OCI-LY3 (cell line): ENCODE results near the gene MPIG6B.
"Not testable (repeated sequence)": the region's sequence is repeated elsewhere in the genome, so short reads cannot be mapped to it uniquely, and the experiment has no call there.

Experiments used
- H2AFZ ChIP-seq: fragments of 200-600, 300-600 bp; shearing (Covaris generic); 2 replicates; pipeline ENCODE4 v1.6.0; 2014; ENCODE audit warnings: antibody characterized with exemption, low read depth, low read length
- H3K27ac ChIP-seq: fragments of 200-600, 300-600 bp; sonication (generic); 2 replicates; pipeline ENCODE4 v1.5.1; 2014; ENCODE audit warnings: mild to moderate bottlenecking, low read length, moderate library complexity, mixed read lengths
- H3K27me3 ChIP-seq: fragments of 200-600, 300-600 bp; sonication (generic); 2 replicates; pipeline ENCODE4 v1.6.1; 2014; ENCODE audit warnings: low read depth, low read length, mixed read lengths
- H3K36me3 ChIP-seq: fragments of 200-600, 300-600 bp; sonication (generic); replicated peaks from 2 replicates; pipeline ENCODE3; 2014; ENCODE audit warnings: low read depth, low read length, mixed read lengths
- H3K4me1 ChIP-seq: fragments of 300-600, 200-600 bp; sonication (generic); 2 replicates; pipeline ENCODE4 v1.6.1; 2014; ENCODE audit warnings: low read length, mixed read lengths
- H3K4me2 ChIP-seq: fragments of 200-600, 300-600 bp; sonication (generic); 2 replicates; pipeline ENCODE4 v1.6.1; 2014; ENCODE audit warnings: low read length, mixed read lengths
- H3K4me3 ChIP-seq: fragments of 300-600, 200-600 bp; sonication (generic); 2 replicates; pipeline ENCODE4 v1.5.1; 2014; ENCODE audit warnings: antibody characterized with exemption, mild to moderate bottlenecking, low read length, moderate library complexity
- H3K79me2 ChIP-seq: fragments of 300-600, 200-600 bp; shearing (Covaris generic); 2 replicates; pipeline ENCODE4 v1.6.1; 2014; ENCODE audit warnings: mild to moderate bottlenecking, low read length, mixed read lengths
- H3K9ac ChIP-seq: fragments of 300-600, 200-600 bp; shearing (Covaris generic); 2 replicates; pipeline ENCODE4 v1.6.0; 2014; ENCODE audit warnings: mild to moderate bottlenecking, low read length, moderate library complexity
- H3K9me3 ChIP-seq: fragments of 200-600, 300-600 bp; shearing (Covaris generic); 2 replicates; pipeline ENCODE4 v1.6.1; 2014; ENCODE audit warnings: low read length, mixed read lengths; ENCODE audit not compliant: insufficient read depth
- H4K20me1 ChIP-seq: fragments of 200-600, 300-600 bp; sonication (generic); 2 replicates; pipeline ENCODE4 v1.6.1; 2016; ENCODE audit warnings: low read length, mixed read lengths; ENCODE audit not compliant: insufficient read depth
- EZH2phosphoT487 ChIP-seq: fragments of 200-600 bp; shearing (Covaris generic); IDR thresholded peaks from 2 replicates; pipeline ENCODE4 v1.6.1; 2018; ENCODE audit warnings: antibody characterized with exemption, mixed run types, low read depth
- TF ChIP-seq, protein P1 (sequence below): fragments of 200-600, 300-600 bp; sonication (generic); IDR thresholded peaks from 2 replicates; pipeline ENCODE4 v1.5.1; 2014; ENCODE audit warnings: antibody characterized with exemption, low read length, low read depth

The MPIG6B gene

DNA sequence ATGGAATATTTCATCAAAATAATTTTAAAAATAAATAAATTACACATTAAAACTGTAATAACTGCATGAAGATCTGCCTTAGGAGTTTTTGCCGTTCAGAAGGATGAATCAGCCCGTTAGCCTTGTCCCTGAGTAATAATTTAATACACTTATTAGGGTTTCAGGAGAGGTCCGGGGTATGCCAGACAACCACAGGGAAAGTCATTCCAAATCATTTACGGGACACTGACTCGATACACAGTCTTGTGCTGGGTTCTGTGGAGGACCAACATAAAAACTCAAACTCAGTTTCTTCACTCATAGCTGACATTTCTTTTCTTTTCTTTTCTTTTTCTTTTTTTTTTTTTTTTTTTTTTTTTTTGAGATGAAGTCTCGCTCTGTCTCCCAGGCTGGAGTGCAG, 17.2 kb upstream of the MPIG6B start:
- H3K4me2 ChIP-seq, result no peak overlapping the region
- H3K4me1 ChIP-seq, result peaks cover 18% of the 10 kb centered on the region
- TF ChIP-seq EZH2phosphoT487, result no peak
- TF ChIP-seq, protein P1, sequence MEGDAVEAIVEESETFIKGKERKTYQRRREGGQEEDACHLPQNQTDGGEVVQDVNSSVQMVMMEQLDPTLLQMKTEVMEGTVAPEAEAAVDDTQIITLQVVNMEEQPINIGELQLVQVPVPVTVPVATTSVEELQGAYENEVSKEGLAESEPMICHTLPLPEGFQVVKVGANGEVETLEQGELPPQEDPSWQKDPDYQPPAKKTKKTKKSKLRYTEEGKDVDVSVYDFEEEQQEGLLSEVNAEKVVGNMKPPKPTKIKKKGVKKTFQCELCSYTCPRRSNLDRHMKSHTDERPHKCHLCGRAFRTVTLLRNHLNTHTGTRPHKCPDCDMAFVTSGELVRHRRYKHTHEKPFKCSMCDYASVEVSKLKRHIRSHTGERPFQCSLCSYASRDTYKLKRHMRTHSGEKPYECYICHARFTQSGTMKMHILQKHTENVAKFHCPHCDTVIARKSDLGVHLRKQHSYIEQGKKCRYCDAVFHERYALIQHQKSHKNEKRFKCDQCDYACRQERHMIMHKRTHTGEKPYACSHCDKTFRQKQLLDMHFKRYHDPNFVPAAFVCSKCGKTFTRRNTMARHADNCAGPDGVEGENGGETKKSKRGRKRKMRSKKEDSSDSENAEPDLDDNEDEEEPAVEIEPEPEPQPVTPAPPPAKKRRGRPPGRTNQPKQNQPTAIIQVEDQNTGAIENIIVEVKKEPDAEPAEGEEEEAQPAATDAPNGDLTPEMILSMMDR, result no peak

DNA sequence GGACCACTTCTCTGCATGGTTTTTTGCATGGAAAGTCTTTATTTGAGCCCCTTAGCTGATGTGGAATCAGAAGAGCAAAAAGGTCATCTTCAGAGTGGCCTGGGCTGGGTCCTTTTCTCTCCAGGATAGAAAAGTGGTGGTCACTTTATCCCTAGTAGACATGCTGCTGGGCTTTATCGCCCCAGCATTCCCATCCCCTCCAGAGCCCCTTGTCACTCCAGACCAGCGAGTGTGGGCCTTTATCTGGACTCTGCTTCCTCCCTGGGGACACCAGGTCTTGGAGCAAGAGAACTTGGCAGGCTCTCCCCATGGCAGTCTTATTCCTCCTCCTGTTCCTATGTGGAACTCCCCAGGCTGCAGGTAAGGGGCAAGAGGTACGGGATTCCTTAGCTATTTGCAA, 16.6 kb upstream of the MPIG6B start, which contains the start of gene LY6G6F:
LY6G6F (plus strand) TSS at position 268 of the 400 bp plus-strand sequence; CDS start at position 309, 41 bp downstream.
- Histone ChIP-seq H3K27ac (no peak within 1 kb of the TSS), H3K9me3 (no peaks in the 10 kb centered on the region), H4K20me1 (no peaks in the 10 kb centered on the region), H3K4me3 (no peak within 1 kb of the TSS), H3K4me2 (no peak within 1 kb of the TSS), H3K4me1 (peaks cover 17% of the 10 kb centered on the region), H3K79me2 (peaks cover 14% of the 10 kb centered on the region), H2AFZ (no peak within 1 kb of the TSS), H3K27me3 (no peaks in the 10 kb centered on the region), H3K9ac (no peak within 1 kb of the TSS), H3K36me3 (no peaks in the 10 kb centered on the region)
- TF ChIP-seq, protein P1, result no peak
- no peak for TF ChIP-seq EZH2phosphoT487

More for the DNA sequence above, 17.2 kb upstream of the MPIG6B start:
- H3K9ac ChIP-seq, result no peak overlapping the region
- peaks cover 18% of the 10 kb centered on the region for H3K79me2 ChIP-seq
- no peaks in the 10 kb centered on the region for H3K27me3 ChIP-seq
- H3K4me3 ChIP-seq, result no peak overlapping the region
- H3K36me3 ChIP-seq, result no peaks in the 10 kb centered on the region
- H4K20me1 ChIP-seq, result no peaks in the 10 kb centered on the region
- no peak overlapping the region for H2AFZ ChIP-seq
- H3K27ac ChIP-seq, result no peak overlapping the region
- H3K9me3 ChIP-seq, result no peaks in the 10 kb centered on the region

DNA sequence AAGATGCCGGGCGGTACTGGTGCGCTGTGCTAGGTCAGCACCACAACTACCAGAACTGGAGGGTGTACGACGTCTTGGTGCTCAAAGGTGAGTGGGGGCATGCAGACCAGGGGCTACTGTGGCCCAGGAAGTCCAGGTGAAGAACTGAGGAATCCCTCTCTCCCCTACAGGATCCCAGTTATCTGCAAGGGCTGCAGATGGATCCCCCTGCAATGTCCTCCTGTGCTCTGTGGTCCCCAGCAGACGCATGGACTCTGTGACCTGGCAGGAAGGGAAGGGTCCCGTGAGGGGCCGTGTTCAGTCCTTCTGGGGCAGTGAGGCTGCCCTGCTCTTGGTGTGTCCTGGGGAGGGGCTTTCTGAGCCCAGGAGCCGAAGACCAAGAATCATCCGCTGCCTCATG, 15.5 kb upstream of the MPIG6B start:
- no peak overlapping the region for H3K4me3 ChIP-seq
- no peak for TF ChIP-seq EZH2phosphoT487
- TF ChIP-seq, protein P1, result no peak
- no peaks in the 10 kb centered on the region for H4K20me1 ChIP-seq
- no peaks in the 10 kb centered on the region for H3K9me3 ChIP-seq
- H2AFZ ChIP-seq, result no peak overlapping the region
- H3K9ac ChIP-seq, result no peak overlapping the region
- no peak overlapping the region for H3K4me2 ChIP-seq
- peaks cover 9% of the 10 kb centered on the region for H3K4me1 ChIP-seq
- H3K36me3 ChIP-seq, result no peaks in the 10 kb centered on the region
- H3K27me3 ChIP-seq, result no peaks in the 10 kb centered on the region
- H3K27ac ChIP-seq, result no peak overlapping the region
- H3K79me2 ChIP-seq, result peaks cover 3% of the 10 kb centered on the region; the same call in 1 of the 2 replicates

DNA sequence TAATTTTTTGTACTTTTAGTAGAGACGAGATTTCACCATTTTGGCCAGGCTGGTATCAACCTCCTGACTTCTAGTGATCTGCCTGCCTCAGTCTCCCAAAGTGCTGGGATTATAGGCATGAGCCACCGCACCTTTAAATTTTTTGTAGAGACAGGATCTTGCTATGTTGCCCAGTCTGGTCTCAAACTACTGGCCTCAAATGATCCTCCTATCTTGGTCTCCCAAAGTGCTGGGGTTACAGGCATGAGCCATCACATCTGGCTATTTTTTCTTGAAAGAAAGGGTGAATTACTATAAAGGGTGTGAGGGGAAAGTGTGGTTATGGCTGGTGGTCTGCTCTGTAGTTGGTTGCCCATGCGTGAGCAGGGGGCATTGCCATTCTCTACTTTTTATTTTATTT, 14.9 kb upstream of the MPIG6B start:
- TF ChIP-seq, protein P1, result no peak
- no peak for TF ChIP-seq EZH2phosphoT487
- H3K9ac ChIP-seq, result no peak overlapping the region
- no peak overlapping the region for H3K27ac ChIP-seq
- no peak overlapping the region for H3K4me2 ChIP-seq
- H2AFZ ChIP-seq, result no peak overlapping the region
- no peaks in the 10 kb centered on the region for H3K36me3 ChIP-seq
- no peaks in the 10 kb centered on the region for H3K79me2 ChIP-seq
- no peaks in the 10 kb centered on the region for H4K20me1 ChIP-seq
- no peaks in the 10 kb centered on the region for H3K9me3 ChIP-seq
- no peaks in the 10 kb centered on the region for H3K27me3 ChIP-seq
- H3K4me3 ChIP-seq, result no peak overlapping the region
- peaks cover 9% of the 10 kb centered on the region for H3K4me1 ChIP-seq

DNA sequence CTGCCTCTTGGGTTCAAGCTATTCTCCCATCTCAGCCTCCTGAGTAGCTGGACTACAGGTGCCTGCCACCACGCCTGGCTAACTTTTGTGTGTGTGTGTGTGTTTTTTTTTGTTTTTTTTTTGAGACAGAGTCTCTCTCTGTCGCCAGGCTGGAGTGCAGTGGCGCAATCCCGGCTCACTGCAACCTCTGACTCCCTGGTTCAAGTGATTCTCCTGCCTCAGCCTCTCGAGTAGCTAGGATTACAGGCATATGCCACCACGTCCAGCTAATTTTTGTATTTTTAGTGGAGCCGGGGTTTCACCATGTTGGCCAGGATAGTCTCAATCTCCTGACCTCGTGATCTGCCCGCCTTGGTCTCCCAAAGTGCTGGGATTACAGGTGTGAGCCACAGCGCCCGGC, 14.0 kb upstream of the MPIG6B start:
- not testable (repeated sequence) for H3K27ac ChIP-seq

More for the DNA sequence above, 14.0 kb upstream of the MPIG6B start:
- not testable (repeated sequence) for H3K4me1 ChIP-seq, H3K27me3 ChIP-seq, H3K79me2 ChIP-seq, H3K4me2 ChIP-seq, H2AFZ ChIP-seq, H3K4me3 ChIP-seq, H3K36me3 ChIP-seq, H3K9me3 ChIP-seq, H4K20me1 ChIP-seq, H3K9ac ChIP-seq
